Stimulated activated CD4-positive, alpha-beta T cell treated with anti-CD3 and anti-CD28 coated beads, TNF-alpha, amount 100 ng/mL, for 4 hours (primary cell): ENCODE results near the gene C14orf93.
"Not testable (repeated sequence)": the region's sequence is repeated elsewhere in the genome, so short reads cannot be mapped to it uniquely, and the experiment has no call there.

Source experiments
- DNase-seq, 3 experiments: peaks; one replicate each; pipeline ENCODE4 v3.0.0-alpha.2; 2020; ENCODE audit warnings: low read depth in 3 of 3

The C14orf93 gene

GRCh38 chr14:22973217-22974032, 36.5 kb downstream of the C14orf93 start:
- DNase-seq = no peak

- DNase-seq = no peak
These were observed 37.5 kb downstream of the C14orf93 start for GRCh38 chr14:22972313-22972930.

- DNase-seq = no peak
These were observed 38.8 kb downstream of the C14orf93 start for GRCh38 chr14:22971152-22971551.

GRCh38 chr14:22966783-22967269, 43.1 kb downstream of the C14orf93 start:
- no peak for DNase-seq

- DNase-seq = not testable (repeated sequence)
These were observed 43.8 kb downstream of the C14orf93 start for GRCh38 chr14:22965916-22966782.

GRCh38 chr14:22962061-22962676, 47.8 kb downstream of the C14orf93 start:
- no peak for DNase-seq

- no peak for DNase-seq
These were observed 54.0 kb downstream of the C14orf93 start for GRCh38 chr14:22955702-22956569.

GRCh38 chr14:22952418-22952817, 57.5 kb downstream of the C14orf93 start:
- no peak for DNase-seq

GRCh38 chr14:22951795-22952194, 58.1 kb downstream of the C14orf93 start:
- DNase-seq = not testable (repeated sequence)

- no peak for DNase-seq
These were observed 64.3 kb downstream of the C14orf93 start for GRCh38 chr14:22945642-22946041.

- DNase-seq = no peak
These were observed 70.3 kb downstream of the C14orf93 start for GRCh38 chr14:22939684-22940083.
